Dedifferentiated amniotic fluid mesenchymal stem cell (primary cell): ENCODE measurements around the gene DUSP2.

Experiments
- DNase-seq: peaks from one replicate; pipeline ENCODE4 v3.0.0-alpha.2; 2016; ENCODE audit errors: extremely low spot score

DUSP2 gene

DNA sequence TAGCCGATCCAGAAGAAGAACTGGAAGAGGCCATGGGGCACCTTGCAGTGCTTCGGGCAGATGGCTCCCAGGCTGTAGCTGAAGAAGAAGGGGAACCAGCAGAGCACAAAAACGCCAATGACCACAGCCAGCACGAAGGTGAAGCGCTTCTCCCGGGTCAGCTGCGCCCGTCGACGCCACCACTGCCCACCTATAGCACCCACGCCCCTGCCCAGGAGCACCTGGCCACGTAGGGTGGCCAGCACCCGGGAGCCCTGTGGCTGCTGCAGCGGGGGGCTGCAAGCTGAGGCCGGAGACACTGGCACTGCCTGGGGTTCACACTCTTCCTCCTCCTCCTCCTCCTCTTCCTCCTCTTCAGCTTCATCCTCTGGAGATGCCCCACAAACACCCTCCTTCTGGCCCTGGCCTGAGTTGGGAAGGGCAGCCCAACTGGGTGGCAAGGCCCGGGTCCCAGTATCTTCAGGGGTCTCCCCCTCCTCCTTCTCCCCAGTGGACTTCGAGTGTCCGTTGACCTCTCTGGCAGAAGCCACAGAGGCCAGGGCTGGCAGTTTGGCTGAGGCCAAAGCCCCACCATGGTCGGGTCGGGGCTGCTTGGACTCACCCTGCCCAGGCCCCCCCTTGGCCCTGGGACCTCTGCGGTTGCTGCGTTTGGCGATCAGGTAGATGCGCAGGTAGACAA lies 30.2 kb downstream of the DUSP2 start:
- no peak for DNase-seq

DNA sequence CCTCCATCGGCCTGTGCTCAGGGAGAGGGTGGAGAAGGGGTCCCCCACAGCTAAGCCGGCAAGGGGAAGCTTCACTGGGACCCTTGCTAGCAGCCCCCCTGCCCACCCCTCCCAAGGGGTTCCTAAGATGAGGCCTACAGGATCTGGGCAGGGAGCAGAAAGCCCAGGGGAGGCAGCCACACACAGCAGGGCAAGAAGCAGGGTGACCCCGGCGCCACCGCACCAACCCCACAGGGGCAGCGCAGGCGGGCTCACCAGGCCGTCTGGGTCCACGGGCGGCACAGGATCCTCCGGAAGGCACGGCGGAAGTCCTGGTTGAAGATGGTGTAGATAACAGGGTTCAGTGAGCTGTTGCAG lies 30.7 kb downstream of the DUSP2 start:
- no peak for DNase-seq

DNA sequence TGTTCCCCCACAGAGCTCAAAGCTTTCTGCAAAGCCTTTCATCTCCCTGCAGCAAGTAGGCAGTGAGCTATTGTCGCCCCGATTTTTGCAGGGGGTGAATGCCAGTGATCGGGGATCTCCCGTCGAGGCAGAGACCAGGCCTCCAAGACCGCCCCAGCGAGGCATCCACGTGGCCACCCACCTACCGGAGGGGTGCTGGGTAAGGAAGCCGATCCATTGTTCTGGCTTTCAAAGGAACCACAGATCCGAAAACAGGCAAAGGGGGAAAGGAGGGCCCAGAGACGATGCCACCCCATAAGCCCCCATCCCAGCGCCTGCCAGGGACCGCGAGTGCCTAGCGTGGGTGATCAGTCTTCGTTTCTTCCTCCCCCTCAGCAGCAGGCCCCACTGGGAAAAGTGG lies 31.3 kb downstream of the DUSP2 start:
- no peak for DNase-seq

DNA sequence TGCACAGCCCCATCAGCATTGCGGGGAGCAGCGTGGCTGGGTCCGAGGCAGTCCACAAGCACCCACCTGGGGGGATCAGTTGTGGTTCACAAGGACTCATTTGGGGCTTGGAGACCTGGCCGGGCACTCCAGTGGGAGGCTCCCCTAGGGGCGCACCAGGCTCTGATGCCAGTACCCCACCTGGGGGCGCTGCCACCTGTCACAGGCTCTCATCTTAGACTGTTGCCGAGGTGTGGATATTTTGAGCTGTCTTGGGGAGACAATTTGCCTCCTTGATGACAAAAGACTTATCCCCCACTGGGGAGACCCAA lies 31.9 kb downstream of the DUSP2 start:
- DNase-seq, result no peak

DNA sequence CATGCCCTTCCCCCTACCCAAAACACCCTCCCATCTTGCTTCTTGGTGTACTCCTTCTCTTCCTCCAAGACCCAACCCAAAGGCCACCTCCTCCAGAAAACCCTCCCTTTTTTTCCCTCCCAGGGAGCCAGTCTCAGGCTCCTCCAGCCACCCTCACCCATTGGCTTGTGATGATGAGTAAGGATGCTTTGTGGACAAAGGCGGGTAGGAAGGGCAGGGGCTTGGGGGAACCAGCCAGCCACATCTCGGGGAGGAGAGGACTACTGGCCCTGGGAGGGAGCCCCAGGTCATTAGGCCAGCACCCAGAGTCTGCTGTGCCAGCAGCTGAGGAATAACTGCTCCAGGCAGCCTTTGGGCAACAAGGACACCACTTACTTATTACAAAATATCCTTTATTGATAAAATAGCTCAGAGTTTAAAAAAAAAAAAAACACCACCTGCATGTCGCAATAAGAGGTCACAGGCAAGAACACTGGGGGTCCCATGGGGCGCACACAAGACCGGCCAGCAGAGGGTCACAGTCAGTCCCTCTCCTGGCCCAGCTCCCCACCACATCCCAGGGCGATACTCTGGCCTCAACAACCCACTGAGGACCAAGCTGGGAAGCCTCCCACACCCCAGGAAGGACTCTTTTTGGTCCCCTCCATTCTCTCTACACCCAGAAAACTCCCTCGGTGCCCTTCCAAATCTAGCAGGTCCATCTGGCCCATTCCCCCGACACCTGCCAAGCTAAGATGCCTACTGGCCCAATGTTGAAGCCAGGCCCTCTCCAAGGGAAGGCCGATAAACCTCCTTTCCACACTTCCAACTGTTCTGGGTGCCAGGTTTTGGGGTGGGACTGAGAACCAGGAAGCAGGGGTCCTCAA lies 32.5 kb downstream of the DUSP2 start:
- DNase-seq, result no peak

DNA sequence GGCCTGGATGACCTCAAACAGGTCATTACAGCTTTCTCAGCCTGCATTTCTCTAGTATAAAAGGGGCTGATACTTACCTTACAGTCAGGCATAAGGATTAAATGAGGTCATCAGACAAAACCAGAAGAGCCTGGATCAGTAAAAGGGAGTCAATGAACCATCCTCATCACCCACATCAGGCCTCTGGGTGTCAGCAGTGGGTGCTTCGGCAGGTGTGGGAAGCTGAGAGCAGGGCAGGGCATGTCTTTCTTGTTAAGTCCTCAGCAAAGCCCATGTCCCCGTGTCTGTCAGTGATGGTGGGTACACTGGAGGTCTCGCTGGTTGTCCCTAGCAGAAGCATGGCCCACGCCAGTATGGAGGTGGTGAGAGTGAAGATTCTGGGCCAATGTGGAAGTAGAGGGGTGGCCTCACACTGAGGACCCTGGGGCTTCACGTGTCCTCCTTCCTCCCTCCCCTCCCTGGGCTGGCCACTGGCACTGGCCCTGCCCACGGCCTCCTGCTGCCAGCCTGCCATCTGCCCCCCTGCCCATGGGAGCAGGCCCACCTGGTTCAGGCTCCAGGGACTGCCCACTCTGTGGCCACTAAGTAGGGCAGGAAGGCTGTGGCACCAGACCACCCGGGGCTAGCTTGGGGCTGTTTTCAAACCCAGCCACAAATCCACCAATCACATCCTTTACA lies 33.3 kb downstream of the DUSP2 start:
- DNase-seq, result no peak

DNA sequence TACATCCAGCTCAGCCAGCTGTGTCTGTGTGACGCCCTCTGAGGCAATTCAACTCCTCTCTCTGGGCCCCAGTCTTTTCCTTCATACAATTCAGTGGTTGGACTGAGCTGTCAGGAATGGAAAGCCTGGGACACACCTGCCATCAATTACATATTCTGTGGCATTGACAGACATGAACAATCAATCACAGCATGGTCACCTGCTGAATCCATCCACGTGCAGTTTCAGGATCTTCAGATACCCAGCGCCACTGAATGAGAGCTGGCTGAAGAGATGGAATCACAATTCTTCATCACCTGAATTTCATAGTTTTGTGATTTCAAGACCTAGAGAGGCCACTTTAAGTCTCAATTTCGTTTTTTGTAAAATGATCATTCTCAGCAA lies 34.0 kb downstream of the DUSP2 start:
- no peak for DNase-seq

DNA sequence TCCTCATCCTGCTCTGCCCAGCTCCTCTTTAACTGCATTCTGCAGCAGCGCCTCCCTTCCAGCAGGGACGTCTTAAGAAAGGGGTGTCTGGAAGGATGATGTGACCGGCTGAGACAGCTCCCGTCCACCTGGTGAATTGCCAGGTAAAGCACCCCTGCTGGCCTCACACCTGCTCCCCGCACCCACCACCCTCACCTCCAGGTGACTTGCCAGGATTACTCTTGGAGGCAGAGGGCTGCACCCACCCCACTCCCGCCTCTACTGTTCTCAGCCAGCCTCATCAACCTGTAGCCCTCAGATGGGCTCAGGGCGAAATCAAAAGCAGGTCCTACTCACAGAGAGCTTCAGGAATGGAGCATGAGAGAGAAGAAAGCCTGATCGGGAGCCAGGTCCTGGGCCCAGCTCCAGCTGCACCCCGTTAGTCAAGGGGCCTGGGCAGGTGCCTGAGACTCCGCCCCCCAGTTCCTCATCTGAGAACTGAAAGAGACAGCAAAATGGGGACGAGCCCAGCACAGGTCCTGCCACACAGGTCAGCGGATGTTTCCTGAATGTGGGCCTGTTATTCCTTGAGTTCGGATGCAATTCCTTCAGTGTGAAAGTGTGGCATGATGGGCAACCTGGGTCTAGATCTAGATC lies 34.5 kb downstream of the DUSP2 start:
- no peak for DNase-seq

DNA sequence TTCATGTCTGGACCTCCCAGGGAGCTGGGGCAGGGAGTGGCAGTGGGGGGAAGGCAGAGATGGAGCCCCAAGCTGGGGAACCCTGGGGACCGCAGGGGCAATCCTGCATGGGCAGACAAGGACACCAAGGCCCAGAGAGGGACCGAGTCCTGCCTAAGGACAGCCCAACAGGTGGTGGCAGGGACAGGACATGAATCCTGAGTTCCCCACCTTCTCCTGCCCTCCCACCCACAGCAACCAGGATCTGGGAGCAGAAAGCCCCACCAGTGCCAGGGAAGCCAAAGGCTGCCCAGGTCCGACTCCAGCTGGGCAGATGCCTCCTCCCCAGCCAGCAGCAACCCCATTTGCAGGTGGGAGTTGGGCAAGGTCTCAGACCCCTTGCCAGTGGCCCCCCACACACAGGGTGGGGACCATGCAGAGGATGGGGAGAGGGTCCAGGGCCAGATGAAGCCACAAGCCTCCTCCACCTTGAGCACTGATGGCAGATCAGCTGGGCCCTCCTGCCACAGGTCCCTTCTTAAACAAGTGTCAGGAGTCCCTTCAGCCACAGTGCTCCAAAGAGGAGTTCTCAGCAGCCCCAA lies 35.2 kb downstream of the DUSP2 start:
- no peak for DNase-seq

DNA sequence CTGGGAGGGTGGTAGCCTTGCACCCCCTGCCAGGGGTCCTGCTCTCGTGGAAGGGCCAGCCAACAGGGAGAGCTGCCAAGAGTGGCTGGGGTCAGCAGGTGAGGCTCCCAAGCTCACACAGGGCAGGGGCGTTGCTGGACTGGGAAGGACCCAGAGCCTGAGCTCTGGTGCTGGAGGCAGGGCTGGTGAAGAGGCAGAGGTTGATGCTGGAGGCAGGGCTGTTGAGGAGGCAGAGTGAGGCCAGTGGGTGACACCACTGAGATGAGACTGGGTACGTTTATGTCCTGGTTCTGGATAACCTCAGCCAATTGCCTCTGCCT lies 35.9 kb downstream of the DUSP2 start:
- no peak for DNase-seq

DNA sequence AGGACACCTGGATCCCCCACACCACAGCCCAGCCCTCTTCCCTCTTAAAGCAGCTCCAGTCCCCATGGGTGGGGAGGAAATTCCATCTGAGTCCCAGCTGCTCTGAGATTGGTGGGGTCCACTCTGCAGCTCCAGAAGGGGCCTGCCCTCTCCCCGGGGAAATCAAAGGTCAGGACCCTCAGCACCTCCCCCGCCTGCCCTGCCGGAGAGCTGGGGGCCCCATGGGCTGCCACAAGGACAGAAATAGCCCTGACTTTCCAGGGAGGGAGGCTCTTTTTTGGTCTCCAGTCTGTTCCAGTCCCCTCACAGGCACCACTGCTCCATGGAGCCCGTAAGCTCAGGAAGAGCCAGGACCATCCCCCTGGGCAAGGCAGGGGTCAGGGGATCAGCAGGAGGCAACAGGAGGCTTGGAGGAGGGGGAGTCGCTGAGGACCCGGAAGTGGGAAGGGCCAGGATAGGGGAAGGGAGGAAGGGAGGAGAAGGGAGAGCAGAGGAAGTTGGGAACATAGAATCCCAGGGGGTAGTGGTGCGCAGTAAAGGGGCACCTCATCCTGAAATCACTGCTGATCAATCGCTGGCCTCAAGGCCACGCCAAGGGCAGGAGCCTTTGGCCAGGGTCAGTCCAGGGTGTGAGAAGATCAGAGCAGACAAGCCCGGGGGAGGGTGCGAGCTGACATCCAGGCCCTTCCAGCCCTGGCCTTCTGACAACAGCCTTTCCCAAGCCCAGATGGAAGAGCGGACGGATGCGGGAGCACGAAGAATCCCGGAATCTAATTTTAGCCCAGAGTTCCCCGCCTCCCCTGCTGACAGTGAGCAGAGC lies 36.5 kb downstream of the DUSP2 start:
- DNase-seq, result no peak

DNA sequence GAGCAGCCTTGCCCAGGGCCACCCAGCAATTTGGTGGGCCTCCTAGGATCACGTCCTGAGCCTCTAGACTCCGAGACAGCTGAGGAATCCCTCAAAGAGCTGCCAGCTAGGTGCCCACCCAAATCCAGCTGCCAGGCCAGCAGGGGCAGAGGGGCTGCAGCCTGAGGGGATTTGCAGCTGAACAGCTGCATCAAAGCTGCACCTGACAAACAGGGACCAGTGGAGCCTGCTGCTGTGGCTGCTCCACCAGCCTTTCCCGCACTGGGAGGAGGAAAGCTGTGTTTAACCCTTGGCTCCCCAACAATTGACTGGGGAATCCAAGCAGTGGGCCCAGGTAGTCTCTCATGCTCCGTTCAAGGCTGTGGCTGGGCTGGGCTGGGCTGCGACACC lies 37.1 kb downstream of the DUSP2 start:
- no peak for DNase-seq

DNA sequence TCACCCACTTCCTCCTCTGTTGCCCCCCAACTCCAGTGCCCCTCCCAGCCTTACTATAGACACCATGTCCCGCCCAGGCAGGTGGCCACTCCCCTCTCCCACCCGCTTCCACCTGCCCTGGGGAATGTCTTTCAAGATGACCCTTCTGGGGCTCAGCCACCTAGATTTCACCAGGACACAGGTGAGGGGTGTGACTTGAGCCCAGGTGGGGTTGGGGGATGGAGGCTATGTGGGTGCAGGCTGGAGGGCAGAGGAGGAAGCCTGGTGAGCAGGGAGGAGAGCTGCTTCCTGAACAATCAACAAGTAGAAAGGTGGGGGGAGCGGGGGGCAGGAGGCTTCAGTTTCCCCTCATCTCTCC lies 37.6 kb downstream of the DUSP2 start:
- DNase-seq, result no peak

DNA sequence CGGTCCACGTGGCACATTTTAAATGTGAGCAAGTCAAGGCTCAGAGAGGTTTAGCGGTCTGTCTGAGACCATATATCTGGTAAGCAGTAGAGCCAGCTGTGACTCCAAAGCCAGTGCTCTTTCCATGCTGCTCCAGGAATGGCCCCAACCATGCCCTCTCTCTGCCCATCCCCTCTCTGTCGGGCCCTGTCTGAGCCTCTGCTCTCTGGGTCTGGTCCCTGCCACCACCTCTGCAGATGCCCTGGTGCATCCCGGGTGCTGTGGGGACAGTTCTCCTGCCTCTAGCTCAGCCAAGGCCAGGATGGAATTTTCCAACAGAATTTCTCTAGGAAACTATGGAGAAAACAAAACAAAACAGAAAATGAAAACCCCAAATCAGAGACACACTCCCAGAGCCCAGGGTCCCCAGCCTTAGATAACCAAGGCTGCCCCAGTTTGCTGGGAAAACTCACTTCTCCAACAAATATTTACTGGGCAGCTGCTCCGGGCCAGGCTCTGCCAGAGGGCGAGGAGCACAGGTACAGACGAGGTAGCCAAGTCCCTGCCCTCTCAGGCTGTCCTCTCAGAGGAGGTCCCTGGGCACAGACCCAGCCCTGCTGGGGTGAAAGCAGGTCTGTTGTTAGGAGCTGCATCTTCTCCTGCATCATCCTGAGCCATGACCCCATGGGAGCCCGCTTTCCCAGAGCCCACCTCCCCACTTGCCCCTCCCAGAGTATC lies 38.1 kb downstream of the DUSP2 start:
- no peak for DNase-seq

DNA sequence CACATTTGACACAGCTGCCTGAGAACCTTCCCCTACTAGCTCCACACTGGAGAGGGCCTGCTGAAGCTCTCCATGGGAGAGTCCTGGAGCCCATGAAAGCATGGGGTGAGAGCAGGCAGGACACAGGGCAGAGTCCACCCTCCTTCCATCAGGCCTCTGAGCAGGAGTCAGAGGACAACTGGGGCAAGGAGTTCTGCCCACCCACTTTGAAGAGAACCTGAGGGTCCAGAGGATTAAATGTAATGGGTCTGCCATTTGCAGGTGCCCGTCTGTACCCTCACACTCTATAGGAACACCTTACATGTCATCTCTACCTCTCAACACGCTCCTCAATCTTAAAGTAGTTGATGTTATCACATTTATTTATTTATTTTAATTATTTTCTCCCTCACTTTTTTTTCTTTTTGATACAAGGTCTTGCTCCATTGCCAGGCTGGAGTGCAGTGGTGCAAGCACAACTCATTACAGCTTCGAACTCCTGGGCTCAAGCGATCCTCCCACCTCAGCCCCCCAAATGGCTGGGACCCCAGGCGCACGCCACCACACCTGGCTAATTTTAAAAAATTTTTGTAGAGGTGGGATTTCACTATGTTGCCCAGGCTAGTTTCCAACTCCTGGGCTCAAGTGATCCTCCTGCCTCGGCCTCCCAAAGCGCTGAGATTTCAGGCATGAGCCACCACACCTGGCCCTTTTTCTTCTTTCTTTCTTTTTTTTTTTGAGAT lies 39.1 kb downstream of the DUSP2 start:
- no peak for DNase-seq

DNA sequence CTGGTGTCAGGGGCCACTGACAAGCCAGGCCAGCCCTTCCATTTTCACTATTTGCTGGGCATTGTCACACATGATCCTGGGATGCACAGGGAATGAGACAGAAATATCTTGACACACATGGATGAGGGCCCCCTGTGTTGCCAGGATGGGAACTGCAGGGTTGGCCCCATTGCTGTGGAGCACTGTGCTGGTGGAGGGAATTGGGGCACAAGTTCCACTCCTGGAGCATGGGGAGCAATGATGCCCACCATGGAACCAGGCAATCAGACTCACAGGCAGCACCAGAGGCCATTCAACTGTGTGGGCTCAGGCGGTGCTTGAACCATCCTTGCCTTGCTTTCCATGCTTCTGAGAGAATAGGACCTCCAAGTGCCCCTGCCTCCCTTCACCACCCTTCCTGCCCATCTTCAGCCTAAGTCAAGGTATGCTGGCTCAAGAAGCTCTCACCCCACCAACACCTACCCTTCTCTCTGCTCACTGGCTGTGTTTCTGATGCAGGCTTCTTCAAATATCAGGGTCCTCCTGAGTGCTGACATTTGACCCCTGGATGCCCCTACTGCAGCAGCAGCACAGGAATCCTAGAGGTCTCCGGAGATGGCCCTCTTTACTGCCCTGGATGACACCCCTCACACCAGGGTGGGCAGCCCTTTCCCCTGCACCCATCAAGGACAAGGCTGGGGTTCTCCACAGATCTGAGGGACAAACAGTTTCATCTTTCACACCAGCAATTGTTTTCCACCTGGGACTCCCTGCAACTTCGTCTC lies 39.9 kb downstream of the DUSP2 start:
- no peak for DNase-seq

DNA sequence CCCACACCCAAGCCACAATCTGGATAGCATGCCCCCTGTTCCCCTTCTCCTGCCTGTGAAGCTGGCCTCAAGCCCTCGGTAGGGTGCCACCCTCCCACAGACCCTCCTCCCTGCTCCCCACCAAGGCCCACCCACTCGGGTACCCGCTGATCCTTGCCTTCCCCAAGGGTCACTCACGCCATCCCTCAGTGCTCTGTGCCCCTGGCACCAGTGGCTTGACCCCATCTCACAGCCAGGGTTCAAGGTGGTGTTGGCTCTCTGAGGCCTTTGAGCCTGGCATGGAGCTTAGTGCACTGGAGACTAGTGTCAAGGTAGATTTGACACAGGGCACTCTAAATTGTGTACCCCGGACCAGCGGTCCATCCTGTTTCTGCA lies 40.8 kb downstream of the DUSP2 start:
- no peak for DNase-seq

DNA sequence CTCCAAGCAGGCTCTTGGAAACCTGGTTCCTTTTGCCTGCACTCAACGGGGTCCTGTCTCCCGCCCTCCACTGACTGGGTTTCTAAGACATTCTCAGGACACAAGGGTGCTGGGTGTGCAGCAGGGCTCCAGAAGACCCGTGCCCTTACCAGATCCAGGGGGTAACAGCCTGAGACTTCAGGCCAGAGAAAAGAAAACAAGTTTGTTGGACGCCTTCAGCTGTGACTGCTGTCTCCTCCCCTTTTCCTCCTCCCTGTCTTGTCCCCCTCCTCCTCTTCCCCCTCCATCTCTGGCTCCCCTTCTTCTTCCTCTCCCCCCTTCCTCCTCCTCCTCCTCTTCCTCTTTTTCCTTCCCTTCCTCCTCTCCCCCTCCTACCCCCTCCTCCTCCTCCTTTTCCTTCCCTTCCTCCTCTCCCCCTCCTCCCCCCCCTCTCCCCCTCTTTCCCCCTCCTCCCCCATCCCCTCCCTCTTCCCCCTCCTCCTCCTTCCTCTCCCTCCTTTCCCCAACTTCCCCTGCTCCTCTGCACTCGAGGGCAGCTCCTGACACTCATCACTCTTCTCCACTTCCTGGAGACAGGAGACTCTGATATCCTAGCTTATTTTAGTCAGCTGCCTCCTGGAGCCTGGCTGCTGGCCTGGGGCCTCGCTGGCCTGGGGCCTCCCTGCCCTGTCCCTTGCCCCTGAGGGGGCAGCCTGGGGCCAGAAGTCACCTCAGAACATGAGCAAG lies 41.3 kb downstream of the DUSP2 start:
- no peak for DNase-seq

DNA sequence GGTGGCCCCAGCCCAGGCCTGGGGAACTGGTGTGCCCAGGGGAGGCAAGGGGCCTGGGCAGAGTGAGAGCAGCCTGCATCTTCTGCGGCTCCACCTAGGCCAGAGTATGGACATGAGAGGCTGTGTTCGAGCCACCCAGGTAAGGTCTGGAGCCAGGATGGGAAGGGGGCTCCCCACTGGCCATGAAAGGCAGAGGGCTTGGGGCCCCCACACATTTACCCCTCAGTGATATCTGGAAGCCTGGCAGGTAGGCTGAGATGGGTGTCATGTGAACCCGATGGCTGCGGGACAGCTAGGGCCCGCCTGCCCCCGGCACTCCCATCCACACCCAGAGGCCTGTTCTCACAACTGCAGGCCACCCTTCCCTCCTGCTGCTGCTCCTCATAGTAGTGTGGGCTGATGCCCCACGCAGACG lies 42.0 kb downstream of the DUSP2 start:
- no peak for DNase-seq
